Hepatocyte (in vitro differentiated cells): ENCODE results near the gene ADAM10.

Source experiments
- CTCF ChIP-seq: fragments of 200-600 bp; sonication (generic); IDR thresholded peaks from 2 replicates; pipeline ENCODE4 v1.5.1; 2016; ENCODE audit warnings: antibody characterized with exemption, mild to moderate bottlenecking; ENCODE audit not compliant: poor library complexity
- EZH2 ChIP-seq: fragments of 200-600 bp; sonication (generic); IDR thresholded peaks from 2 replicates; pipeline ENCODE4 v1.6.1; 2016; ENCODE audit warnings: antibody characterized with exemption, mild to moderate bottlenecking, borderline replicate concordance

DNA sequence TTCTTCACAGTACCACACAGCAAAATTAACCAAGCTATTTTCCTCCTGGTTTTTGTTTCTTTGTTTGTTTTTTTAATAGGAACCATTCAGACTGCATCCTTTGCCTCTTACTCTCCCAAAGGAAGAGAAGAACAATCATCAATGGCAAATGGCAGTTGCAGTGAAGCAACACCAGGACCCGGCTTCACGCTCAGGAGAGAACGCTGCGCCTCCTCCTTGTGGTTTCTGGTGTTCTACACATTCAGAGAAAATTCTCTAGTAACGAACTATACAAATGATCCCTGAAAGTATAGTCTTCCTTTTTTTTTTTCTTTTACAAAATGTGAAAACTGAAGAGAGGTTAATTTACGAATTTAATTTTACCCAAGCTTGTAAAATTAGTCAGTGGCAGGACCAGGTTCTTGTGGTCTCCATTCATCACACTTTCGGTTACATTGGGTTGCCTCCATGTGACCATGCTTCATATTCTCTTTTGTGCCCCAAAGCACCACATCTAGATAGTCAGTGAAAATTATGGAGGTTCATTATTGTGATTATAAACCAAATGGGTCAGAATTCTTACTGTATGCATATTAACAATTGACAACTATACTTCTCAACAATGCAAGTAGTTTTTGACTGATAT is 11.0 kb upstream of the ADAM10 start:
- no peak for TF ChIP-seq CTCF
- TF ChIP-seq EZH2: no peak
